Measurements from ENCODE around the gene PPP1R26.

Gene PPP1R26

DNA sequence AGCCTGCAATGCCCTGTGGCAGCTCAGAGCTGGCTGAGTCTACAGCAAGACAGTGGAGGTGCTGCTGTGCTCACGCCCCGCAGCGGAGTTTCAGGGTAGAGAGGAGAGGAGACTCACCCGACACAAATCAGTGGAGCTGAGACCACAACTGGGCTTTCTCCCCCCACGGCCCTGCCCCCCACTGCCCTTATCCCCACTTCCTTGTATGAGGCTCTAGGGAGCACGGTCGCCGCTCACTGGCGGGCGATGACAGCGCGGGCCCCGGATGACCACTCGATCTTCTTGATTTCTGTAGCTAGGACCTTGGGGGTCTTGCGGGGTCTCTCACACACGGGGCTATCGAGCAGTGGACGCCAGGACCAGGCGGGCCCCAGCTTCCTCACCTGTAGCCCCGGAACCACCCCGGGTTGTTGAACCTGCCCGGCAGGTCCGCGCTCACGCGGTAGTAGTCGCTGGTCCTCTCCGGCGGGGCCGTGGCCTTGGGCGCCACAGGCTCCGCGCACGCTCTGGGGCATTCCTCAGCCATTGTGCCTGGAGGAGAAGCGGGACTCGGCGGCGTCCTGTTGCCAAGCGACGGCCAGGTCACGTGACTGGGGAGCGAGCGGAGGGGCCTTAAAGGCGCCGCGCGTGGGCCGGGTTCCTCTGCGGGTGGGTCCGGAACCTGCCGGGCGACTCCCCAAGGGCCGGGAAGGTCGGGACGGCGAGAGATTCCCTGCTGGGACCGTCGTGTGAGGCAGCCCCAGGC is 19.9 kb downstream of the PPP1R26 start:
- no peak for TF ChIP-seq Cebpa-rat (IDR thresholded peaks at IDR 0.05)
- Histone ChIP-seq H3K4me3 (peak overlapping the region; percentile 87 to 99 (median 96)), H3K4me2 (peak overlapping the region; percentile 97 to 100 (median 99)), H3K27me3 (no peaks in the 10 kb centered on the region), H3K9ac (peak overlapping the region; percentile 90 to 99 (median 95)), H3K36me3 (peaks cover 22 to 33% (median 29%) of the 10 kb centered on the region in 11 experiments), H3K27ac (peak overlapping the region in 10 of 11 experiments; percentile 78 to 96 (median 91); a peak in 21 of 22 replicates), H3K4me1 (peaks cover 18 to 37% (median 29%) of the 10 kb centered on the region in 10 experiments), H3K9me3 (replicated peaks in 1 of 11) (no peaks in the 10 kb centered on the region), H4K20me1 (peaks cover 21 to 49% (median 36%) of the 10 kb centered on the region in 11 experiments; a peak in 21 of 22 replicates)

DNA sequence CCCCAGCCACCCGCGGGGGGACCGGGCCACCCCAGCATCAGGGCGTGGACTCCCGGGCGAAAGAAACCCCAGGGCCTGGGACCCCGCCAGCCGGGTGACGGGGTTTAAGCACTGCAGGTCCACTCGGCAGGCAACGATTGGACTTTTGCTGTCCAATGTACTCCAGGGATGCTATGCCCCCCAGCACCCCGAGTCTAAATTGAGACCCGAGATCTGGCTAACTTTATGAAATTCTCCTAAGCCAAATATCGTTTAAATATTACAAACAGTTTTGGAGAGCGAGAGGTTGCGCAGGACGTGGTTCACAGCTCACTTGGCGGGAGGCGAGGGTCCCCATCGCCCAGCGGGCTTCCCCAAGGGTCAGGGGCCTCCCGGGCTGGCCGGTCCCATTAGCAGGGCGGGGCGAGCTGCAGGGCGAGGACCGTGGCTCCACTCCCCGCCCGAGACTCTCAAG is 20.5 kb downstream of the PPP1R26 start:
- peak overlapping the region; percentile 87 to 99 (median 96) for H3K4me3 ChIP-seq
- TF ChIP-seq Cebpa-rat (IDR thresholded peaks at IDR 0.05): no peak
- peak overlapping the region; percentile 90 to 99 (median 95) for H3K9ac ChIP-seq
- H3K4me2 ChIP-seq: peak overlapping the region; percentile 97 to 100 (median 99)
- H3K9me3 ChIP-seq (replicated peaks in 1 of 11): no peaks in the 10 kb centered on the region
- H3K27ac ChIP-seq: peak overlapping the region in 10 of 11 experiments; percentile 78 to 96 (median 91); a peak in 21 of 22 replicates
- peaks cover 18 to 37% (median 29%) of the 10 kb centered on the region in 10 experiments for H3K4me1 ChIP-seq
- H3K27me3 ChIP-seq: no peaks in the 10 kb centered on the region
- peaks cover 27 to 55% (median 42%) of the 10 kb centered on the region in 11 experiments; a peak in 21 of 22 replicates for H4K20me1 ChIP-seq
- H3K36me3 ChIP-seq: peaks cover 23 to 39% (median 35%) of the 10 kb centered on the region in 11 experiments

DNA sequence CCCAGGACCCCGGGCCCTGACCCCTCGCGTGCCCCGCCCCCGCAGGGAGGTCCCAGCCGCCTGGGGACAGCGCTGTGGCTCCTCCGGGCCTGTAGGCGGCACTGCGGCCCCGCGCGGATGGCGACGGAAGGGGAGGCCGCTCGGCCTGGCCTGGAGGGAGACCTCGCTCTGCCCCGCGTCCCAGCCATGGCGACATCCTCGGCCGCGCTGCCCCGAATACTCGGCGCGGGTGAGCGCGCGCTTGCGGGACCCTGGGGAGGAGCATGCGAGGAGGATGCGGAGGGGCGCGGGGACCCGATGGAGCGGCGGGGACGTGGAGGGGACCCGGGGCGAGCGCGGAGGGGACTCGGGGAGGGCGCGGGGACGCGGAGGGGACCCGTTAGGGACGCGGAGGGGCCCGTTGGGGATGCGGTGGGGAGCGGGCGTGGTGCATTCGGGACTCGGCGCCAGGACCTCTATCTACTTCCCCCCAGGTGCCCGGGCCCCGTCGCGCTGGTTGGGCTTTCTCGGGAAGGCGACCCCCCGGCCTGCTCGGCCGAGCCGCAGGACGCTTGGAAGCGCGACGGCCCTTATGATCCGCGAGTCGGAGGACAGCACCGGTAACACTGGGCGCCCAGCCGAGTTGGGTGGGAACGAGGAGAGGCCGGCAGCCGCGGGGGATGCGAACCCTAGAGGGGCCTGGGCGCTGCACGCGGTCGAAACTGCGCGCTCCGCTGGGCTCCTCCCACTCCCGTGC is 21.1 kb downstream of the PPP1R26 start, which contains the start of gene MRPS2:
Gene MRPS2 (plus strand): TSS at position 158 of the 736 bp plus-strand sequence. CDS start 29 bp downstream, at position 187.
- TF ChIP-seq Cebpa-rat (IDR thresholded peaks at IDR 0.05): no peak
- Histone ChIP-seq H3K9me3 (replicated peaks in 1 of 11) (no peaks in the 10 kb centered on the region), H3K4me1 (peaks cover 18 to 37% (median 29%) of the 10 kb centered on the region in 10 experiments), H3K36me3 (peaks cover 23 to 45% (median 41%) of the 10 kb centered on the region in 11 experiments), H3K4me2 (peak within 1 kb of the TSS; percentile 98 to 100 (median 99)), H3K4me3 (peak within 1 kb of the TSS; percentile 87 to 99 (median 96)), H3K27me3 (no peaks in the 10 kb centered on the region), H3K9ac (peak within 1 kb of the TSS; percentile 90 to 99 (median 95)), H4K20me1 (peaks cover 31 to 61% (median 48%) of the 10 kb centered on the region in 11 experiments; a peak in 21 of 22 replicates), H3K27ac (peak within 1 kb of the TSS; percentile 75 to 96 (median 90))

DNA sequence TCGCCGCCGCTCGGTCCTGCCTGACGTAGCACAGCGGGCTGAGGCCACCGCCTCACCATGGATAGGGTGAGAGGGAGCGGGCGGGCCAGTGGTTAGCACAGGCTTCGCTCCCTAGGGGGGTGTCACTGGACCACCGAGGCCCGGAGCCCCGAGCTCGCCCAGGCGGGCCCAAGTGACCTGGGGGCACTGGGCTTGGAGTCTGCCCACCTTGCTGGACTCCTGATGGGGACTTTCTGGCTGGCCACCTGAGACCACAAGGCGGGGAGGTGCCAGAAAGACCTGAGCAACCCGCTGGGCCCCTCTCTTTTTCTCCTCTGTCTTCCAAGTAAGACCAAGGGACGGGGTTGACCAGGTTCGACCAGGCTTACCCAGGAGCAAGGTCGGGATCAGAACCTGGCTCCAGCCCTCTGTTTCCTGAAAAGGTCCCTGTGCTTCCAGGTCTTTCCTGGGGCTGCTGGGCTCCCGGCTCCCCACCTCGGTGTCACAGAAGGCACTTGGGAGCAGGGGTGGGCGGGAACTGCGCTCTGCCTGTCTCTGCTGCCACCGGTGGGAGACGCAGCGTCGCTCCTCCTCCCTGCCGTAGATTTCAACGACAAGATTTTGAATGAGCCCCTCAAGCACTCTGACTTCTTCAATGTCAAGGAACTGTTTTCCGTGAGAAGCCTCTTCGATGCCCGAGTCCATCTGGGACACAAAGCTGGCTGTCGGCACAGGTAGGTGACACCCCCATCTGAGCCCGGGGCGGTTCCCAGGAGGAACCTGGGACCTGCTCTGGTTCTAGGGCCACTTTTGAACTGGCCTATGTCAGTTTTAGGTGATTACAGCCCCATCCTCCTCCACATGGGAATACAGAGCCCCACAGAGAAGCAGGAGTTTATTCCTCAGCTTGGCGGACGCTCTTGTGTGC is 21.9 kb downstream of the PPP1R26 start:
- Histone ChIP-seq H3K9me3 (replicated peaks in 1 of 11) (no peaks in the 10 kb centered on the region), H3K9ac (peak overlapping the region; percentile 90 to 99 (median 95)), H3K36me3 (peaks cover 23 to 48% (median 44%) of the 10 kb centered on the region in 11 experiments), H4K20me1 (peaks cover 31 to 69% (median 54%) of the 10 kb centered on the region in 11 experiments; a peak in 21 of 22 replicates), H3K4me3 (peak overlapping the region; percentile 87 to 99 (median 96)), H3K27ac (peak overlapping the region; percentile 75 to 96 (median 90)), H3K4me2 (peak overlapping the region; percentile 98 to 100 (median 99)), H3K4me1 (peaks cover 18 to 37% (median 29%) of the 10 kb centered on the region in 10 experiments), H3K27me3 (no peaks in the 10 kb centered on the region)
- TF ChIP-seq Cebpa-rat (IDR thresholded peaks at IDR 0.05): no peak

DNA sequence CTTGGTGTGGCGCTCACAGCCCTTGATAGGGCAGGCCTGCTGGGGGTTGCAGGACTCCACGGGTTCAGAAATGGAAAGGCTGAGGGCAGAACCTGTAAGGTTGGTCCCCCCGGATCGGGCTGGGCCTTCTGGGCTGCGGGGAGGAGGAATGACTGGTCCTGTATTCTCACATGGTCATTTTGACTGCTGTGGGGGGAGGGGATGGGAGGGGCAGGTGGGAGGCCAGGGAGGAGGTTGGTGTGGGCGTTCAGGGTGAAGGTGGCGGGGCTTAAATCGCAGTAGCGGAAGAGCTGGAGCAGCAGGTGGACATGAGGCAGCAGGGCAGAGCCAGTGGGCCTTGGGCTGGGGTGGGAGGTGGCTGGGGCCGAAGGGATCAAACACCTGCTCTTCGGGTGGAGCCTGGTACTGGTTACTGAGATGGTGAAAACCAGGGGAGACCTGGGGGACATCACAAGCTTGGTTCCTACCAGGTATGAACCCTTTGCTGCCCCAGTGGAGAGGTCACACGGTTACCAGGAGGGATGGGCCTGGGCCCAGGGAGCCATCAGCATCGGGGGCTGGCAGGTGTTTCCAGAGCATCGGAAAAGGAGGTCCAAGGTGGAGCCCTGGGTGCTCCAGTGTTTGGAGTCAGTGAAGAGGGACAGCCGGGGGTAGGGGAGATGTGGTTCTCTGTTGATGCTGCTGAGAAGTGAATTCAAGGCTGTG is 22.7 kb downstream of the PPP1R26 start:
- H4K20me1 ChIP-seq: peaks cover 31 to 71% (median 55%) of the 10 kb centered on the region in 11 experiments; a peak in 21 of 22 replicates
- peaks cover 23 to 48% (median 44%) of the 10 kb centered on the region in 11 experiments for H3K36me3 ChIP-seq
- H3K4me2 ChIP-seq: peak overlapping the region; percentile 98 to 100 (median 99)
- H3K27ac ChIP-seq: 0 out of 22 replicates have a peak overlapping the region, but pooled peaks of 1 of the 11 experiments have one; percentile 93
- TF ChIP-seq Cebpa-rat (IDR thresholded peaks at IDR 0.05): no peak
- H3K4me1 ChIP-seq: peaks cover 18 to 37% (median 29%) of the 10 kb centered on the region in 10 experiments
- no peaks in the 10 kb centered on the region for H3K9me3 ChIP-seq (replicated peaks in 1 of 11)
- H3K4me3 ChIP-seq: peak overlapping the region in 9 of 10 experiments; percentile 87 to 99 (median 97); a peak in 15 of 20 replicates
- no peaks in the 10 kb centered on the region for H3K27me3 ChIP-seq
- H3K9ac ChIP-seq: peak overlapping the region; percentile 90 to 99 (median 95); a peak in 20 of 22 replicates

GRCh38 chr9:135502873-135503321 is 23.3 kb downstream of the PPP1R26 start:
- H3K27me3 ChIP-seq: no peaks in the 10 kb centered on the region
- peak overlapping the region in 7 of 11 experiments; percentile 98 to 100 (median 99); a peak in 8 of 22 replicates for H3K4me2 ChIP-seq
- peaks cover 18 to 37% (median 29%) of the 10 kb centered on the region in 10 experiments for H3K4me1 ChIP-seq
- peaks cover 0 to 5% (median 0%) of the 10 kb centered on the region in 11 experiments; a peak in 6 of 22 replicates for H3K9me3 ChIP-seq (replicated peaks in 1 of 11)
- H3K9ac ChIP-seq: peak overlapping the region in 4 of 11 experiments; percentile 17 to 97 (median 94); a peak in 3 of 22 replicates
- peak overlapping the region in 2 of 10 experiments; percentile 23 to 28; a peak in 1 of 20 replicates for H3K4me3 ChIP-seq
- peaks cover 23 to 48% (median 44%) of the 10 kb centered on the region in 11 experiments for H3K36me3 ChIP-seq
- no peak for TF ChIP-seq Cebpa-rat (IDR thresholded peaks at IDR 0.05)
- peaks cover 31 to 71% (median 55%) of the 10 kb centered on the region in 11 experiments; a peak in 21 of 22 replicates for H4K20me1 ChIP-seq
- no peak overlapping the region for H3K27ac ChIP-seq
